PFSK-1 (cell line): ENCODE data around the gene PLD5.

Source experiments
- FOXP2 ChIP-seq: optimal IDR thresholded peaks from 2 replicates; pipeline ENCODE3; 2011; ENCODE audit warnings: borderline replicate concordance, control low read depth, inconsistent platforms; ENCODE audit not compliant: insufficient read depth; ENCODE audit errors: extremely low read length, extremely low read depth
- POLR2AphosphoS5 ChIP-seq: IDR thresholded peaks from 2 replicates; pipeline ENCODE4 v1.6.1; 2012; ENCODE audit warnings: low read depth, mild to moderate bottlenecking, control low read depth, low read length, moderate library complexity
- REST ChIP-seq, 2 experiments: IDR thresholded peaks; 2 replicates each; pipeline versions ENCODE4 v1.6.1 to v1.8.0; 2011 to 2012; ENCODE audit warnings: low read depth in 2 of 2, low read length in 2 of 2, control low read depth in 1 of 2, inconsistent platforms in 1 of 2, mild to moderate bottlenecking in 1 of 2, moderate library complexity in 1 of 2; ENCODE audit not compliant: insufficient read depth in 1 of 2
- SIN3A ChIP-seq: IDR thresholded peaks from 2 replicates; pipeline ENCODE4 v1.6.1; 2012; ENCODE audit warnings: mild to moderate bottlenecking, low read length, moderate library complexity, borderline replicate concordance; ENCODE audit not compliant: insufficient read depth
- TAF1 ChIP-seq: IDR thresholded peaks from 2 replicates; pipeline ENCODE4 v1.6.1; 2012; ENCODE audit warnings: low read length, control low read depth, borderline replicate concordance; ENCODE audit not compliant: insufficient read depth

GRCh38 chr1:242120432-242120831 is 404.1 kb downstream of the PLD5 start:
- no peak for TF ChIP-seq SIN3A
- no peak for TF ChIP-seq REST (IDR thresholded peaks at IDR 0.05; ENCODE audit: insufficient read depth in 1 of 2, low read depth in 2 of 2, low read length in 2 of 2)
- TF ChIP-seq POLR2AphosphoS5 = no peak
- no peak for TF ChIP-seq TAF1
- TF ChIP-seq FOXP2 = no peak
